Loucy (cell line): ENCODE data around the gene GPR45.

Source experiments
- CTCF ChIP-seq: fragments of 200-600 bp; sonication (generic); conservative IDR thresholded peaks from 2 replicates; pipeline ENCODE4 v1.5.1; 2014; ENCODE audit warnings: mild to moderate bottlenecking, antibody characterized with exemption, low read length
- EZH2phosphoT487 ChIP-seq: fragments of 200-600 bp; IDR thresholded peaks from 2 replicates; pipeline ENCODE4 v1.6.1; 2018; ENCODE audit warnings: antibody characterized with exemption, mild to moderate bottlenecking, moderate library complexity, borderline replicate concordance

- TF ChIP-seq CTCF: no peak
- no peak for TF ChIP-seq EZH2phosphoT487
These were observed 1.6 kb upstream of the GPR45 start for GRCh38 chr2:105239924-105240323.
